Activated naive CD4-positive, alpha-beta T cell treated with anti-CD3 and anti-CD28 coated beads, Interleukin-2, amount 10 ng/mL, durations not matched to agents 5 hours and 36 hours (primary cell): ENCODE results near the gene UBXN6. TPM values are rescaled to one million over a fixed set of nuclear protein-coding genes. Genes with fewer than 3 reads are reported as not detected.

Experiments
- microRNA-seq: library from miRNA; unstranded; fragments of <30 nt; microRNA quantifications from one replicate; pipeline ENCODE4 v1.2.0, GENCODE V29; 2022; ENCODE audit warnings: borderline microRNAs expressed, borderline replicate concordance
- total RNA-seq, 2 experiments: library from RNA; stranded (reverse); gene quantifications; one replicate each; pipeline ENCODE4 v1.2.3, GENCODE V29; 2021

The UBXN6 gene, protein sequence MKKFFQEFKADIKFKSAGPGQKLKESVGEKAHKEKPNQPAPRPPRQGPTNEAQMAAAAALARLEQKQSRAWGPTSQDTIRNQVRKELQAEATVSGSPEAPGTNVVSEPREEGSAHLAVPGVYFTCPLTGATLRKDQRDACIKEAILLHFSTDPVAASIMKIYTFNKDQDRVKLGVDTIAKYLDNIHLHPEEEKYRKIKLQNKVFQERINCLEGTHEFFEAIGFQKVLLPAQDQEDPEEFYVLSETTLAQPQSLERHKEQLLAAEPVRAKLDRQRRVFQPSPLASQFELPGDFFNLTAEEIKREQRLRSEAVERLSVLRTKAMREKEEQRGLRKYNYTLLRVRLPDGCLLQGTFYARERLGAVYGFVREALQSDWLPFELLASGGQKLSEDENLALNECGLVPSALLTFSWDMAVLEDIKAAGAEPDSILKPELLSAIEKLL
- 10 to 100 TPM; 50.0 to 57.5 TPM for total RNA-seq

DNA sequence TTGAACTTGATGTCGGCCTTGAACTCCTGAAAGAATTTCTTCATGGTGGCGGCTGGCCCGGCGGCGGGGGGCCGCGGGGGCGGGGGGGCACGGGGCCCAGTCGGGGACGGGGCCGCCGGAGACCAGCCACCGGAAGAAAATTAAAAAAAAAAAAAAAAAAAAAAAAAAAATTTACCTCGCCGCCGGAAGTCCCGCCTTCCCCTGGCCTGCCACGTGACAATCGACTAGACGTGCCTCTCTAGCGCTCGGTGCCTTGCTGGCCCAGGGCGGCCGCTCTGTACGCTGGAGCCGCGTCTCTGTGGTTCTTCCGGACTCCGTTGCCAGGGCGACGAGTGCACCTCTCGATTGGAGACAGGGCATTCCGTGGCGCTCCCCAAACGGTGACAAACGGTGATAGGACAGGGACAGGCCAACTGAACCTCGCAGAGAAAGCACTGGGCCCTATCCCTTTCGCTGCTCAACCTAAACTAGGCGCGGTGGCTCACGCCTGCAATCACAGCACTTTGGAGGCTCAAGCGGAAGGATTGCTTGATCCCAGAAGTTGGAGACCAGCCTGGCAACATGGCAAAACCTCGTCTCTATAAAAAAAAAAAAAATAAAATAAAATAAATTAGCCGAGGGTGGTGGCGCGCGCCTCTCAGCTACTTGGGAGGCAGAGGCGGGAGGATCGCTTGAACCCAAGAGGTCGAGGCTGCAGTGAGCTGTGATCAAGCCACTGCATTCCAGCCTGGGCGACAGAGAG lies at the start of gene UBXN6:
UBXN6 (minus strand) TSS at position 141 of the 742 bp plus-strand sequence; CDS start at position 44, 97 bp downstream.

DNA sequence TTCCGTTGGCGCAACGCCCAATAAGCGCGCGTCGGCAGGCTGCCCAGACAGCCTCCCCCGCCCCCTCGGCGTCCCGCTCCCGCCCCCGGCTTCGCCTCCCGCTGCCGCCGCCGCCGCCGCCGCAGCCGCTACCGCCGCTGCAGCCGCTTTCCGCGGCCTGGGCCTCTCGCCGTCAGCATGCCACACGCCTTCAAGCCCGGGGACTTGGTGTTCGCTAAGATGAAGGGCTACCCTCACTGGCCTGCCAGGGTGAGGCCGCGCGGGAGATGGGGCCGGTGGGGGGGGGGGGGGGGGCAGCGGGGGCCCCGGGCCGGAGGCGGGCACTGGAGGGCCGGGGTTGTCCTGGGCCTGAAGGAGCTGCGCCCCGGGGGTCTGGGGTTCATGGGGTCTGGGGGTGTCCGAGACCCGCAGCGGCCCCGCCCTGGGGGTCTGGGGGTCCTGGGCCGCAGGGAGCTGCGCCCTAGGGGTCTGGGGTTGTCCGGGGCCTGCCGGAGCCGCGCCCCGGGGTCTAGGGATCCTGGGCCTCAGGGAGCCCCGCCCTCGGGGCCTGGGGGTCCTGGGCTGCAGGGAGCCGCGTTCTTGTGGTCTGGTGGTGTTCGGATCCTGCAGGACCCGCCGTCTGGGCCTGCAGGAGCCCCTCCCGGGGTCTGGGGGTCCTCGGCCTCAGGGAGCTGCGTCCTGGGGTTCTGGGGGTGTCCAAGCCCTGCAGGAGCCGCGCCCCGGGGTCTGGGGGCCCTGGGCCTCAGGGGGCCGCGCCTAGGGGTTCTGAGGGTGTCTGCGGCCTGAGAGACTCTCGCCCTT lies 14.8 kb upstream of the UBXN6 start, which contains the start of gene HDGFL2:
HDGFL2 (plus strand) TSS at position 124 of the 801 bp plus-strand sequence; CDS start at position 178, 54 bp downstream.

DNA sequence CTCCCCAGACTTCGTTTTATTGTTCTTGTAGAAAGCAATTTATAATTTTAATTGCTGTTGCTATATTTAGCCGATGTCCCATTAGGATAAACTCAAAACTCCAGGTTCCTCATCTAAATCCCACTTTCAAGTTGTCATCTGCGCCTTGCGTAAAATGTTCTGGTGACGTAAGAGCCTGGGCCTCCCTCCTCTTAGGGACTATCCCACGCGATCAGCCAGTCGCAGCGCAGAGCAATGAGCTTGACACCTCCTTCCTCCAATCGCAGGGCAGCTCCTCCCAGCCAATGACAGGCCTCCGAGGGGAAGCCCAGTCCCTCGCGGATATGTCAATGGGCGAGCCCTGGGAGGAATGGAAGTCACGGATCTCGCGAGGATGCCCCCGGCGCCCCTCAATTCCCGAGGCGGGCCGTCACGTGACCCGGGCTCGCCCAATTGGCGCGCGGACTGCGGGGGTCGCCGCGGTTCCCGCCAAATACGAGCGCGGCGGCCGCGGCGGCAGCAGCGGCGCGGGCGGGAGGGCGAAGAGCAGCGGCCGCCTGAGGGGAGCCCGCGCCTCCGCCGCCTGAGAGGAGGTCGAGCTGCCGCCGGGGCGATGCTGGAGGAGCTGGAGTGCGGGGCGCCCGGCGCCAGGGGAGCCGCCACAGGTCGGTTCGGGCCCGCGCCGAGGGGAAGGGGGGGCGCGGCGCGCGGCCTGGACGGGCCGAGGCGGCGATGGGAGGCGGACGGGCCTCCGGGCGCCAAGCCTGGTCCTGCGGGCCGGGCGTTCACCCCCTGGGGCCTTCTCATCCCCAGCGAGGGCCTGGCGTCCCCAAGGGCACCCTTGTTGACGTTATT lies 55.2 kb downstream of the UBXN6 start, which contains the start of gene CHAF1A:
CHAF1A (plus strand) TSS at position 470 of the 834 bp plus-strand sequence; CDS start at position 593, 123 bp downstream.

DNA sequence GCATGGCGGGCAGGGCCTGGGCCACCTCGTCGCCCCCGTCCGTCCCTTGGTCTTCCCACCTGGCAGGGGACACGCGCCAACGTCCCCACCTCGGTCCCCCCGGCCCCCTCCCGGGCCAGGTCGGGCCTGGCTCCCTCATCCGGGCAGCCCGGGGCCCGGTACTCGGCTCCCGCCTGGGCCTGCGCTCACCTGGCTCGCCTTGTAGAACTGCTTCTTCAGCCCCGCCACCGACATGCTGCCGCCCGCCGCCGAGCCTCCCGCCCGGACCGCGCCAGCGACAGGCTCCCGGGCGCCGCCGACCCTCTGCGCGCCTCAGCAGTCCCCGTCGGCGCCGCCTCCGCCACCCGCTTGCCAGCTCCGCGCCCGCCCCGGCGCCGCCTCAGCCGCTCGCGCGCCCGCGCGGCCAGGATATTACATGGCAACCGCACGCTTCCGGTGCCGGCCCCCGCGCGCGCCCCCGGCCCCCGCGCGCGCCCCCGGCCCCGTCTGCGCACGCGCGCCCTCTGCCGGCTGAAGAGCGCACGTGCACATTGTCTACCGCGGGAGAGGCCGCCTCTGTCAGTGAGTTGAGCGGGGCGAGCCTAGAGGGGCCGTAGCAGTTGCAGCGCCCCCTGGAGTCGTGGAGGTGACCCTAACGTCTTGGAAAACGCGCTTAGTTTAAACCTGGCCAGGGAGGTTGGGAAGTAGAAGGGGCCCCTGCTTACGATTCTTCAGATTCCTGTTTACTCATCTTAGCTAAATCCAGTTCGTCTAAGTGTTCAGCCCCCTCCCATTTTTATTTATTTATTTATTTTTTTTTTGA lies 57.3 kb downstream of the UBXN6 start, which contains the start of gene SH3GL1:
SH3GL1 (minus strand) TSS at position 413 of the 802 bp plus-strand sequence; CDS start at position 234, 179 bp downstream.

Small RNA genes within 50 kb of the gene (microRNA-seq; reads per million reads assigned to microRNA genes)
- 6.5 reads per million, percentile 35 among the genes with 10 or more reads in this experiment for gene MIR4746

Other genes starting within 250 kb of the UBXN6 start
- gene EBI3, start 228.3 kb downstream of the UBXN6 start, total RNA-seq = under 1 TPM in 1 of 2 experiments, not detected in 1; 0.40 TPM
- gene YJU2, start 210.7 kb downstream of the UBXN6 start, total RNA-seq = 10 to 100 TPM; 26.0 TPM
- gene SHD, start 178.5 kb downstream of the UBXN6 start, total RNA-seq = not detected
- 10 to 100 TPM; 50.3 to 53.2 TPM for gene TMIGD2, start 155.4 kb downstream of the UBXN6 start, total RNA-seq
- 1 to 10 TPM; 9.5 to 9.6 TPM for gene FSD1, start 153.2 kb downstream of the UBXN6 start, total RNA-seq
- gene STAP2, start 119.0 kb downstream of the UBXN6 start, total RNA-seq = 10 to 100 TPM; 11.3 to 11.4 TPM
- 10 to 100 TPM; 19.3 to 20.4 TPM for gene MPND, start 114.2 kb downstream of the UBXN6 start, total RNA-seq
- gene SH3GL1, start 57.2 kb downstream of the UBXN6 start, total RNA-seq = 10 to 100 TPM; 78.2 to 79.6 TPM
- 10 to 100 TPM; 54.9 to 60.0 TPM for gene CHAF1A, start 55.2 kb downstream of the UBXN6 start, total RNA-seq
- 10 to 100 TPM; 44.3 to 46.3 TPM for gene HDGFL2, start 14.5 kb upstream of the UBXN6 start, total RNA-seq
- gene PLIN4, start 60.7 kb upstream of the UBXN6 start, total RNA-seq = not detected
- not detected for gene PLIN5, start 77.4 kb upstream of the UBXN6 start, total RNA-seq
- gene LRG1, start 82.2 kb upstream of the UBXN6 start, total RNA-seq = under 1 TPM; 0.05 to 0.10 TPM
- gene SEMA6B, start 101.9 kb upstream of the UBXN6 start, total RNA-seq = not detected
- gene TNFAIP8L1, start 181.7 kb upstream of the UBXN6 start, total RNA-seq = 10 to 100 TPM; 21.8 to 23.6 TPM
- gene MYDGF, start 212.5 kb upstream of the UBXN6 start, total RNA-seq = 10 to 100 TPM; 49.6 to 54.1 TPM